PC-3 (cell line): ENCODE data around the gene NINJ2. TPM values are rescaled to one million over a fixed set of nuclear protein-coding genes. Genes with fewer than 3 reads are reported as not detected.

Experiments
- ATAC-seq: fragments of 200-7000 bp; cut with Tn5 transposase; 2 replicates; pipeline ENCODE4 v1.9.1; 2020; ENCODE audit warnings: mild to moderate bottlenecking, moderate library complexity
- BruUV-seq: library from RNA; stranded (reverse); fragments of 400-500 nt; replicated peaks from 2 replicates; lab custom pipeline; 2021; lab: Mats Ljungman, UMichigan
- CTCF ChIA-PET: fragments of 300-600 bp; sonication (Branson Sonifier 250); formaldehyde crosslinking; loops from one replicate; lab custom pipeline; 2022; ENCODE audit warnings: antibody characterized with exemption; lab: Charles Lee
- POLR2A ChIA-PET: fragments of 300-600 bp; sonication (Branson Sonifier 250); formaldehyde crosslinking; loops from one replicate; lab custom pipeline; 2022; ENCODE audit warnings: antibody characterized with exemption; ENCODE audit not compliant: unreplicated experiment; lab: Charles Lee
- DNase-seq: peaks from one replicate; pipeline ENCODE4 v3.0.0-alpha.2; 2015
- H2AFZ ChIP-seq: fragments of 300-600 bp; sonication (generic); 2 replicates; pipeline ENCODE4 v1.6.0; 2016; ENCODE audit warnings: antibody characterized with exemption, low read length
- H3F3A ChIP-seq: fragments of 300-600 bp; sonication (generic); one replicate; pipeline ENCODE4 v1.6.0; 2017; ENCODE audit warnings: antibody characterized with exemption, low read length, control low read depth, mild to moderate bottlenecking; ENCODE audit not compliant: unreplicated experiment
- H3K27ac ChIP-seq: fragments of 300-600 bp; sonication (generic); 2 replicates; pipeline ENCODE4 v1.5.1; 2016; ENCODE audit warnings: mild to moderate bottlenecking, low read length
- H3K27me3 ChIP-seq: fragments of 300-600 bp; sonication (generic); 2 replicates; pipeline ENCODE4 v1.6.1; 2016; ENCODE audit warnings: low read length, mixed read lengths
- H3K36me3 ChIP-seq: fragments of 300-600 bp; sonication (generic); 2 replicates; pipeline ENCODE4 v1.6.1; 2016; ENCODE audit warnings: low read depth, mixed run types, low read length, mixed read lengths
- H3K4me1 ChIP-seq: fragments of 300-600 bp; sonication (generic); 2 replicates; pipeline ENCODE4 v1.5.1; 2016; ENCODE audit warnings: low read length; ENCODE audit not compliant: insufficient read depth
- H3K4me2 ChIP-seq: fragments of 300-600 bp; sonication (generic); 2 replicates; pipeline ENCODE4 v1.6.0; 2016; ENCODE audit warnings: low read length
- H3K4me3 ChIP-seq: fragments of 300-600 bp; sonication (generic); 2 replicates; pipeline ENCODE4 v1.5.1; 2016; ENCODE audit warnings: mild to moderate bottlenecking, low read length, mixed read lengths
- H3K79me2 ChIP-seq: fragments of 300-600 bp; sonication (generic); 2 replicates; pipeline ENCODE4 v1.6.1; 2017; ENCODE audit warnings: low read length, mixed read lengths
- H3K9ac ChIP-seq: fragments of 300-600 bp; sonication (generic); 2 replicates; pipeline ENCODE4 v1.6.0; 2016; ENCODE audit warnings: mild to moderate bottlenecking, low read length
- H3K9me2 ChIP-seq: fragments of 300-600 bp; sonication (generic); replicated peaks from 2 replicates; pipeline ENCODE4 v1.6.1; 2016; ENCODE audit warnings: mixed run types, low read length, mixed read lengths
- H3K9me3 ChIP-seq: fragments of 300-600 bp; sonication (generic); 2 replicates; pipeline ENCODE4 v1.6.1; 2016; ENCODE audit warnings: low read length, mixed read lengths
- H4K20me1 ChIP-seq: fragments of 300-600 bp; sonication (generic); 2 replicates; pipeline ENCODE4 v1.6.1; 2016; ENCODE audit warnings: low read length, mixed read lengths
- EZH2 ChIP-seq: fragments of 300-600 bp; sonication (generic); IDR thresholded peaks from one replicate; pipeline ENCODE4 v1.6.1; 2017; ENCODE audit warnings: antibody characterized with exemption, mild to moderate bottlenecking, low read length; ENCODE audit not compliant: unreplicated experiment
- EZH2phosphoT487 ChIP-seq: fragments of 300-600 bp; sonication (generic); IDR thresholded peaks from 2 replicates; pipeline ENCODE4 v1.6.1; 2018; ENCODE audit warnings: mild to moderate bottlenecking, antibody characterized with exemption, low read length, borderline replicate concordance
- intact Hi-C: fragments of 100-400 bp; cut with micrococcal nuclease; formaldehyde crosslinking; loops from 2 replicates; pipeline ENCODE4 v1.9.0; 2023
- total RNA-seq: library from RNA; depleted of rRNA; stranded (reverse); fragments of >200 nt; gene quantifications from 2 replicates; pipeline ENCODE4 v1.2.3, GENCODE V29; 2014
- TF ChIP-seq, protein P1 (sequence below): fragments of 300-600 bp; sonication (generic); conservative IDR thresholded peaks from 2 replicates; pipeline ENCODE4 v1.5.1; 2017; ENCODE audit warnings: antibody characterized with exemption, low read depth, mild to moderate bottlenecking, low read length

Gene NINJ2
- total RNA-seq, 1 experiment from 2014 or later: not detected

GRCh38 chr12:599756-600155 is 63.5 kb downstream of the NINJ2 start:
- Histone ChIP-seq H3F3A (no peaks in the 10 kb centered on the region), H3K4me2 (no peak overlapping the region), H4K20me1 (no peaks in the 10 kb centered on the region), H3K9me2 (no peaks in the 10 kb centered on the region), H3K4me3 (no peak overlapping the region), H3K27ac (no peak overlapping the region), H3K36me3 (no peaks in the 10 kb centered on the region), H3K9ac (no peak overlapping the region), H3K27me3 (no peaks in the 10 kb centered on the region), H3K4me1 (no peaks in the 10 kb centered on the region), H3K9me3 (no peaks in the 10 kb centered on the region), H2AFZ (no peak overlapping the region), H3K79me2 (no peaks in the 10 kb centered on the region)
- TF ChIP-seq, protein P1, sequence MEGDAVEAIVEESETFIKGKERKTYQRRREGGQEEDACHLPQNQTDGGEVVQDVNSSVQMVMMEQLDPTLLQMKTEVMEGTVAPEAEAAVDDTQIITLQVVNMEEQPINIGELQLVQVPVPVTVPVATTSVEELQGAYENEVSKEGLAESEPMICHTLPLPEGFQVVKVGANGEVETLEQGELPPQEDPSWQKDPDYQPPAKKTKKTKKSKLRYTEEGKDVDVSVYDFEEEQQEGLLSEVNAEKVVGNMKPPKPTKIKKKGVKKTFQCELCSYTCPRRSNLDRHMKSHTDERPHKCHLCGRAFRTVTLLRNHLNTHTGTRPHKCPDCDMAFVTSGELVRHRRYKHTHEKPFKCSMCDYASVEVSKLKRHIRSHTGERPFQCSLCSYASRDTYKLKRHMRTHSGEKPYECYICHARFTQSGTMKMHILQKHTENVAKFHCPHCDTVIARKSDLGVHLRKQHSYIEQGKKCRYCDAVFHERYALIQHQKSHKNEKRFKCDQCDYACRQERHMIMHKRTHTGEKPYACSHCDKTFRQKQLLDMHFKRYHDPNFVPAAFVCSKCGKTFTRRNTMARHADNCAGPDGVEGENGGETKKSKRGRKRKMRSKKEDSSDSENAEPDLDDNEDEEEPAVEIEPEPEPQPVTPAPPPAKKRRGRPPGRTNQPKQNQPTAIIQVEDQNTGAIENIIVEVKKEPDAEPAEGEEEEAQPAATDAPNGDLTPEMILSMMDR: no peak
- TF ChIP-seq EZH2: no peak
- no peak for TF ChIP-seq EZH2phosphoT487
- DNase-seq (no peak), ATAC-seq (no peak)
- POLR2A ChIA-PET: interaction anchor here (0.6 kb wide), 1 partner anchor 10 kb away, joined by 4 read pairs; no protein-coding TSS in a partner anchor
- no TSS peak for BruUV-seq
- CTCF ChIA-PET: no interaction called here
- intact Hi-C loops: no loop called here

GRCh38 chr12:597926-598568 is 65.2 kb downstream of the NINJ2 start:
- H3K9me3 ChIP-seq: no peaks in the 10 kb centered on the region
- no TSS peak for BruUV-seq
- H3K27ac ChIP-seq: no peak overlapping the region
- no peak overlapping the region for H2AFZ ChIP-seq
- H3K36me3 ChIP-seq: no peaks in the 10 kb centered on the region
- no peak overlapping the region for H3K4me3 ChIP-seq
- no peaks in the 10 kb centered on the region for H4K20me1 ChIP-seq
- no peak overlapping the region for H3K4me2 ChIP-seq
- no peaks in the 10 kb centered on the region for H3K9me2 ChIP-seq
- H3F3A ChIP-seq: no peaks in the 10 kb centered on the region
- no peak for TF ChIP-seq EZH2phosphoT487
- TF ChIP-seq, protein P1: no peak
- TF ChIP-seq EZH2: no peak
- ChIA-PET CTCF (interaction anchor here (1.0 kb wide), 1 partner anchor 153 kb away, joined by 3 read pairs; no protein-coding TSS in a partner anchor), POLR2A (no interaction called here)
- no peaks in the 10 kb centered on the region for H3K79me2 ChIP-seq
- no peak for DNase-seq
- H3K9ac ChIP-seq: no peak overlapping the region
- no peaks in the 10 kb centered on the region for H3K27me3 ChIP-seq
- no peak for ATAC-seq
- H3K4me1 ChIP-seq: no peaks in the 10 kb centered on the region
- intact Hi-C loops: no loop called here
